Testis (tissue), 3 donors: Measurements from ENCODE around the gene CDH4. TPM values are rescaled to one million over a fixed set of nuclear protein-coding genes. Genes with fewer than 3 reads are reported as not detected.

Experiments
- DNase-seq: peaks from one replicate; pipeline ENCODE4 v3.0.0-alpha.2; 2019
- H3K27ac ChIP-seq, 2 donors: fragments of 200-600 bp; sonication (generic); one replicate each; pipeline ENCODE4 v1.5.1; 2019
- H3K27me3 ChIP-seq: fragments of 200-600 bp; sonication (generic); one replicate; pipeline ENCODE4 v1.5.1; 2019
- H3K36me3 ChIP-seq: fragments of 200-600 bp; sonication (generic); one replicate; pipeline ENCODE4 v1.5.1; 2017; ENCODE audit warnings: low read depth; ENCODE audit errors: missing control alignments
- H3K4me1 ChIP-seq: fragments of 200-600 bp; sonication (generic); one replicate; pipeline ENCODE4 v1.5.1; 2019
- H3K4me3 ChIP-seq, 2 donors: fragments of 200-600 bp; sonication (generic); one replicate each; pipeline ENCODE4 v1.5.1; 2017 to 2019
- H3K9me3 ChIP-seq: fragments of 200-600 bp; sonication (generic); one replicate; pipeline ENCODE4 v1.5.1; 2017
- CTCF ChIP-seq, 3 experiments: fragments of 450-650 bp in 2 of 3; fragments of 200-600 bp in 1 of 3; sonication (generic) in 1 of 3; IDR thresholded peaks; one replicate each; pipeline ENCODE4 v1.5.1; 2016 to 2019; ENCODE audit warnings: antibody characterized with exemption in 3 of 3, mild to moderate bottlenecking in 2 of 3, moderate library complexity in 1 of 3
- POLR2A ChIP-seq: fragments of 450-650 bp; IDR thresholded peaks from one replicate; pipeline ENCODE4 v1.6.1; 2017; ENCODE audit warnings: antibody characterized with exemption, mild to moderate bottlenecking, moderate library complexity
- WGBS, 2 donors: methylation state at CpG; one replicate each; pipeline ENCODE4 v1.1.5; 2018; 5-methylcytosine and 5-hydroxymethylcytosine counted together
- intact Hi-C: fragments of 100-400 bp; cut with DNase I; formaldehyde crosslinking; loops from one replicate; pipeline ENCODE4 v1.15.1; 2023; ENCODE audit warnings: low total_unique reads
- polyA plus RNA-seq: library from polyadenylated mRNA; stranded (reverse); fragments of 350-450 nt; fragmentation: Illumina TruSeq; extraction: RNeasy Lipid Tissue Mini Kit (QIAGEN cat#74804); gene quantifications from one replicate; pipeline ENCODE4 v1.2.3, GENCODE V29; 2014; ENCODE audit warnings: low read depth, low replicate concordance; ENCODE audit not compliant: insufficient read depth
- total RNA-seq, 2 donors: library from RNA; depleted of rRNA; stranded (reverse); fragments of >200 nt; gene quantifications; one replicate each; pipeline ENCODE4 v1.2.3, GENCODE V29; 2016

The CDH4 gene
- total and polyA plus RNA-seq, 3 donors from 2014 or later, result 1.4 to 3.3 (median 1.9) TPM

GRCh38 chr20:61420056-61420455 is 168.0 kb downstream of the CDH4 start:
- DNase-seq, result no peak
- Histone ChIP-seq H3K27ac (no peak overlapping the region), H3K36me3 (no peaks in the 10 kb centered on the region), H3K4me3 (no peak overlapping the region), H3K9me3 (no peaks in the 10 kb centered on the region), H3K27me3 (no peaks in the 10 kb centered on the region), H3K4me1 (no peaks in the 10 kb centered on the region)
- WGBS, 2 donors, result 86 to 91% methylated on average over 4 to 6 of the region's 6 CpGs
- intact Hi-C loops, result no loop called here
- TF ChIP-seq CTCF (IDR thresholded peaks at IDR 0.05) (no peak), POLR2A (no peak)

- H3K4me1 ChIP-seq, result no peaks in the 10 kb centered on the region
- H3K27ac ChIP-seq, result no peak overlapping the region
- no peak for DNase-seq
- H3K4me3 ChIP-seq, result no peak overlapping the region
- 87 to 91% methylated on average over 6 to 7 of the region's 7 CpGs for WGBS, 2 donors
- no peak for TF ChIP-seq CTCF (IDR thresholded peaks at IDR 0.05)
- TF ChIP-seq POLR2A, result no peak
- intact Hi-C loops, result no loop called here
- no peaks in the 10 kb centered on the region for H3K9me3 ChIP-seq
- H3K27me3 ChIP-seq, result no peaks in the 10 kb centered on the region
- no peaks in the 10 kb centered on the region for H3K36me3 ChIP-seq
Observed at GRCh38 chr20:61420781-61421180, 168.7 kb downstream of the CDH4 start.

- TF ChIP-seq CTCF (IDR thresholded peaks at IDR 0.05) (no peak), POLR2A (no peak)
- Histone ChIP-seq H3K27me3 (no peaks in the 10 kb centered on the region), H3K4me1 (no peaks in the 10 kb centered on the region), H3K27ac (no peak overlapping the region), H3K4me3 (no peak overlapping the region), H3K36me3 (no peaks in the 10 kb centered on the region), H3K9me3 (no peaks in the 10 kb centered on the region)
- DNase-seq, result no peak
- intact Hi-C loops, result no loop called here
- 64 to 65% methylated on average over 13 of the region's 13 CpGs for WGBS, 2 donors
Observed at GRCh38 chr20:61422636-61423425, 170.8 kb downstream of the CDH4 start.

GRCh38 chr20:61424011-61424627 is 172.1 kb downstream of the CDH4 start:
- whole genome bisulfite sequencing, 2 donors, result 78 to 88% methylated on average over 4 of the region's 4 CpGs
- no peak for TF ChIP-seq CTCF (IDR thresholded peaks at IDR 0.05)
- no peak for TF ChIP-seq POLR2A

More at GRCh38 chr20:61424011-61424627, 172.1 kb downstream of the CDH4 start:
- Histone ChIP-seq H3K4me3 (no peak overlapping the region), H3K9me3 (no peaks in the 10 kb centered on the region), H3K4me1 (no peaks in the 10 kb centered on the region), H3K27me3 (no peaks in the 10 kb centered on the region), H3K27ac (no peak overlapping the region), H3K36me3 (no peaks in the 10 kb centered on the region)
- intact Hi-C loops, result no loop called here
- no peak for DNase-seq
